Keratinocyte (primary cell): ENCODE results near the gene CLCNKB. TPM values are rescaled to one million over a fixed set of nuclear protein-coding genes. Genes with fewer than 3 reads are reported as not detected.

Experiments used
- DNase-seq: peaks from one replicate; pipeline ENCODE4 v3.0.0-alpha.2; 2011; ENCODE audit warnings: low read depth, missing footprints, low spot score
- FAIRE-seq: peaks from 2 replicates; lab custom pipeline; 2011; peaks lifted over from hg19 to GRCh38; lab: Jason Lieb, UNC
- H2AFZ ChIP-seq: 2 replicates; pipeline ENCODE4 v1.6.0; 2012; ENCODE audit warnings: low read length, control low read depth, inconsistent platforms; ENCODE audit not compliant: control insufficient read depth
- H3K27ac ChIP-seq: 2 replicates; pipeline ENCODE4 v1.5.1; 2011; ENCODE audit warnings: low read length; ENCODE audit not compliant: control insufficient read depth, insufficient read depth
- H3K27me3 ChIP-seq: 3 replicates; pipeline ENCODE4 v1.6.0; 2011; ENCODE audit warnings: low read length; ENCODE audit not compliant: control insufficient read depth, insufficient read depth; ENCODE audit errors: extremely low read depth
- H3K36me3 ChIP-seq, 2 experiments: 2 replicates in 1 of 2; 3 replicates in 1 of 2; pipeline ENCODE4 v1.5.1; 2011; ENCODE audit warnings: low read length in 2 of 2, mild to moderate bottlenecking in 1 of 2; ENCODE audit not compliant: control insufficient read depth in 2 of 2, insufficient read depth in 2 of 2; ENCODE audit errors: extremely low read depth in 1 of 2
- H3K4me1 ChIP-seq: 3 replicates; pipeline ENCODE4 v1.5.1; 2011; ENCODE audit warnings: low read length; ENCODE audit not compliant: control insufficient read depth, insufficient read depth; ENCODE audit errors: extremely low read depth
- H3K4me2 ChIP-seq: 3 replicates; pipeline ENCODE4 v1.6.0; 2011; ENCODE audit warnings: low read depth, low read length; ENCODE audit not compliant: control insufficient read depth, insufficient read depth; ENCODE audit errors: extremely low read depth
- H3K4me3 ChIP-seq, 3 experiments: fragments of 200-600 bp in 1 of 3; sonication (generic) in 1 of 3; 2 replicates in 2 of 3; 3 replicates in 1 of 3; pipeline ENCODE4 v1.5.1; 2011 to 2016; ENCODE audit warnings: low read length in 3 of 3, mild to moderate bottlenecking in 3 of 3, control low read depth in 2 of 3, inconsistent platforms in 1 of 3, low read depth in 1 of 3, mixed read lengths in 1 of 3, mixed run types in 1 of 3, moderate library complexity in 1 of 3; ENCODE audit not compliant: control insufficient read depth in 2 of 3, insufficient read depth in 2 of 3; ENCODE audit errors: extremely low read depth in 1 of 3
- H3K79me2 ChIP-seq: 2 replicates; pipeline ENCODE4 v1.6.0; 2012; ENCODE audit warnings: low read length; ENCODE audit not compliant: control insufficient read depth, insufficient read depth
- H3K9ac ChIP-seq: 3 replicates; pipeline ENCODE4 v1.6.0; 2011; ENCODE audit warnings: low read length; ENCODE audit not compliant: control insufficient read depth, insufficient read depth; ENCODE audit errors: extremely low read depth
- H3K9me1 ChIP-seq: 3 replicates; pipeline ENCODE4 v1.6.0; 2011; ENCODE audit warnings: low read length; ENCODE audit not compliant: control insufficient read depth, insufficient read depth; ENCODE audit errors: extremely low read depth
- H3K9me3 ChIP-seq: 2 replicates; pipeline ENCODE4 v1.5.1; 2012; ENCODE audit warnings: low read depth, low read length; ENCODE audit not compliant: control insufficient read depth
- H4K20me1 ChIP-seq: 3 replicates; pipeline ENCODE4 v1.6.0; 2011; ENCODE audit warnings: low read length; ENCODE audit not compliant: control insufficient read depth, insufficient read depth; ENCODE audit errors: extremely low read depth
- EZH2 ChIP-seq: IDR thresholded peaks from one replicate; pipeline ENCODE4 v1.6.1; 2012; ENCODE audit warnings: inconsistent platforms, mild to moderate bottlenecking, low read length, moderate library complexity
- dilution Hi-C: fragments of 300-500 bp; cut with MboI; formaldehyde crosslinking; loops from one replicate; pipeline ENCODE4 v1.7.0; 2020; ENCODE audit warnings: low sequenced_read_pairs; ENCODE audit not compliant: extremely low pct_ligation_motif_present
- polyA plus RNA-seq, 5 experiments: library from polyadenylated mRNA; depleted of rRNA in 3 of 5; stranded (reverse) in 3 of 5; stranded (forward) in 1 of 5; unstranded in 1 of 5; fragments of >200 nt; gene quantifications; 1 replicate in 1 of 5; 2 replicates in 3 of 5; 3 replicates in 1 of 5; pipeline versions ENCODE4 v1.2.1 to v1.2.3, GENCODE V29; 2011 to 2012; ENCODE audit warnings: missing spikeins in 2 of 5, low read depth in 1 of 5, low replicate concordance in 1 of 5
- TF ChIP-seq, protein P1 (sequence below), 3 experiments: IDR thresholded peaks in 1 of 3; conservative IDR thresholded peaks in 1 of 3; optimal IDR thresholded peaks in 1 of 3; 2 replicates in 2 of 3; 3 replicates in 1 of 3; pipeline versions ENCODE3 to v1.5.1; 2011; ENCODE audit warnings: low read length in 3 of 3, mild to moderate bottlenecking in 3 of 3, moderate library complexity in 2 of 3, control low read depth in 1 of 3, inconsistent platforms in 1 of 3; ENCODE audit not compliant: insufficient read depth in 2 of 3; ENCODE audit errors: extremely low read depth in 1 of 3

CLCNKB gene
- polyA plus RNA-seq, 1 donor (not counting 4 experiments of a cell fraction or from before 2014, with no cell fraction given): not detected

DNA sequence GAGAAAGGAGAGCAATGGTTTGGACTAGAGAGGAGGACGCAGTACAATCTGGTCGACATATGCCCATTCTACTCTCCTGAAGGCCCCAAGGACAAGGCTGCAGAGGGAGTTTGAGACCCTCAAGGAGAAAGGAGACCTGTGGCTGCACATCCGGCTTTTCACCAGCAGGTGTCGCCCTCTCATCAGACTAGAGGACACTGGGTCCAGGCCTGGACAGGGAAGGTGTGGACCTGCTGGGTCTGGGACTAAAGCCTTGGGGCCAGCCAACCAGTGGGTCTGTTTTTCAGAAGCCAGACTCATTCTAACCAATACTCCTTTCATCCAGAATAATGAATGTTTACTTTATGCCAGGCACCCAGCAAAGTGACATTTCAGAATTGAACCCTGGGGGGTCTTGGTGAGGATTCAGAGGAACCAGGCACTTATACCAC is 34.5 kb upstream of the CLCNKB start:
- H3K9me3 ChIP-seq: no peaks in the 10 kb centered on the region
- H3K9ac ChIP-seq: no peak overlapping the region
- no peak for DNase-seq
- H4K20me1 ChIP-seq: no peaks in the 10 kb centered on the region
- H3K36me3 ChIP-seq: no peaks in the 10 kb centered on the region
- dilution Hi-C loops: no loop called here
- H3K79me2 ChIP-seq: no peaks in the 10 kb centered on the region
- H3K27me3 ChIP-seq: no peaks in the 10 kb centered on the region
- H3K27ac ChIP-seq: no peak overlapping the region
- H3K4me3 ChIP-seq: no peak overlapping the region
- no peaks in the 10 kb centered on the region for H3K9me1 ChIP-seq
- FAIRE-seq: peak; percentile 46
- TF ChIP-seq EZH2: no peak
- TF ChIP-seq, protein P1, sequence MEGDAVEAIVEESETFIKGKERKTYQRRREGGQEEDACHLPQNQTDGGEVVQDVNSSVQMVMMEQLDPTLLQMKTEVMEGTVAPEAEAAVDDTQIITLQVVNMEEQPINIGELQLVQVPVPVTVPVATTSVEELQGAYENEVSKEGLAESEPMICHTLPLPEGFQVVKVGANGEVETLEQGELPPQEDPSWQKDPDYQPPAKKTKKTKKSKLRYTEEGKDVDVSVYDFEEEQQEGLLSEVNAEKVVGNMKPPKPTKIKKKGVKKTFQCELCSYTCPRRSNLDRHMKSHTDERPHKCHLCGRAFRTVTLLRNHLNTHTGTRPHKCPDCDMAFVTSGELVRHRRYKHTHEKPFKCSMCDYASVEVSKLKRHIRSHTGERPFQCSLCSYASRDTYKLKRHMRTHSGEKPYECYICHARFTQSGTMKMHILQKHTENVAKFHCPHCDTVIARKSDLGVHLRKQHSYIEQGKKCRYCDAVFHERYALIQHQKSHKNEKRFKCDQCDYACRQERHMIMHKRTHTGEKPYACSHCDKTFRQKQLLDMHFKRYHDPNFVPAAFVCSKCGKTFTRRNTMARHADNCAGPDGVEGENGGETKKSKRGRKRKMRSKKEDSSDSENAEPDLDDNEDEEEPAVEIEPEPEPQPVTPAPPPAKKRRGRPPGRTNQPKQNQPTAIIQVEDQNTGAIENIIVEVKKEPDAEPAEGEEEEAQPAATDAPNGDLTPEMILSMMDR (optimal IDR thresholded peaks at IDR 0.05 in 1 of 3, IDR thresholded peaks at IDR 0.05 in 1 of 3, conservative IDR thresholded peaks at IDR 0.05 in 1 of 3; ENCODE audit: extremely low read depth in 1 of 3, insufficient read depth in 2 of 3, low read length in 3 of 3): peak; percentile 95 to 99 (median 95)
- no peak overlapping the region for H3K4me2 ChIP-seq
- H2AFZ ChIP-seq: peak overlapping the region; percentile 10
- peaks cover 17% of the 10 kb centered on the region for H3K4me1 ChIP-seq

DNA sequence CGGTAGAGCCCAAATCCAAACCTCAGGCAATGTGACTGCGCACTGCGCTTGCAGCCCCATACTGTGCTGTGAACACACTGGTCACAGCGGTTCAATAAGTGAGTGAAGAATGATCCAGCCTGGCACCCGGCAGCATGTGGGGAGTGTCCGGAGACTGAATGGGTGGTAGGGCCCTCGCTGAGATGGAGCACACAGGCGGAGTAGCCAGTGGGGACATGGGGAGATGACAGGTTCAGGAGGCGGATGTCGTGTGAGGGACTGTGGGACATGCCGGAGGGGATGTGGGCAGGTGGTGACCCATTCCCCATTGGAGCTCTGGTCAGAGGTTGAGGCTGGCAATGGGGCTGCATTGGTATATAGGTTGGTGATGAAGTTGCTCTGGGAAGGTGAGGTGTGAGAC is 33.9 kb upstream of the CLCNKB start:
- H3K36me3 ChIP-seq: no peaks in the 10 kb centered on the region
- no peaks in the 10 kb centered on the region for H4K20me1 ChIP-seq
- peaks cover 17% of the 10 kb centered on the region for H3K4me1 ChIP-seq
- H2AFZ ChIP-seq: no peak overlapping the region
- no peaks in the 10 kb centered on the region for H3K27me3 ChIP-seq
- dilution Hi-C loops: no loop called here
- DNase-seq (no peak), FAIRE-seq (no peak)
- no peak overlapping the region for H3K4me2 ChIP-seq
- no peak overlapping the region for H3K4me3 ChIP-seq
- TF ChIP-seq EZH2: no peak
- TF ChIP-seq, protein P1 (optimal IDR thresholded peaks at IDR 0.05 in 1 of 3, IDR thresholded peaks at IDR 0.05 in 1 of 3, conservative IDR thresholded peaks at IDR 0.05 in 1 of 3; ENCODE audit: extremely low read depth in 1 of 3, insufficient read depth in 2 of 3, low read length in 3 of 3): no peak
- H3K79me2 ChIP-seq: no peaks in the 10 kb centered on the region
- H3K27ac ChIP-seq: no peak overlapping the region
- H3K9ac ChIP-seq: no peak overlapping the region
- no peaks in the 10 kb centered on the region for H3K9me1 ChIP-seq
- H3K9me3 ChIP-seq: no peaks in the 10 kb centered on the region
